ENCODE measurements around the gene DOLPP1. TPM values are rescaled to one million over a fixed set of nuclear protein-coding genes. Genes with fewer than 3 reads are reported as not detected.

DOLPP1 gene
- total and polyA plus RNA-seq, 2 of the 13 experiments (the other 11 are each of a cell fraction or from before 2014, with no cell fraction given): 21.0 to 34.1 TPM

- TF ChIP-seq ZNF784 (CRISPR knock-in tag; IDR thresholded peaks at IDR 0.05; ENCODE audit: borderline replicate concordance): peak; percentile 69; the same call in 1 of the 2 replicates
- 0 out of 2 replicates have a peak, but pooled peaks have one; percentile 23 for TF ChIP-seq MEIS1 (CRISPR knock-in tag; IDR thresholded peaks at IDR 0.05; ENCODE audit: borderline replicate concordance)
- TF ChIP-seq HMGA1 (CRISPR knock-in tag; conservative IDR thresholded peaks at IDR 0.05): no peak
- TF ChIP-seq HIC2 (CRISPR knock-in tag; IDR thresholded peaks at IDR 0.05; ENCODE audit: low read depth): no peak; the same call in none of the 2 replicates
- no peak for TF ChIP-seq GLMP (CRISPR knock-in tag; IDR thresholded peaks at IDR 0.05; ENCODE audit: borderline replicate concordance)
- TF ChIP-seq MED8 (CRISPR knock-in tag; IDR thresholded peaks at IDR 0.05; ENCODE audit: insufficient replicate concordance): no peak
- TF ChIP-seq HES4 (CRISPR knock-in tag; IDR thresholded peaks at IDR 0.05; ENCODE audit: borderline replicate concordance): peak; percentile 22; the same call in 1 of the 2 replicates
- TF ChIP-seq ZNF703 (CRISPR knock-in tag; IDR thresholded peaks at IDR 0.05; ENCODE audit: borderline replicate concordance): peak; percentile 78; the same call in 1 of the 2 replicates
- no peak for TF ChIP-seq ZNF577 (CRISPR knock-in tag; IDR thresholded peaks at IDR 0.05; ENCODE audit: borderline replicate concordance, low read depth)
- TF ChIP-seq KMT2B (CRISPR knock-in tag; IDR thresholded peaks at IDR 0.05): no peak
- peak; percentile 54; the same call in 1 of the 3 replicates for TF ChIP-seq MXI1 (IDR thresholded peaks at IDR 0.05; ENCODE audit: borderline replicate concordance, low read depth, low read length)
- TF ChIP-seq ZKSCAN8 (CRISPR knock-in tag; IDR thresholded peaks at IDR 0.05; ENCODE audit: borderline replicate concordance): no peak
- no peak for TF ChIP-seq DMTF1 (CRISPR knock-in tag; IDR thresholded peaks at IDR 0.05)
- TF ChIP-seq ZNF646 (CRISPR knock-in tag; IDR thresholded peaks at IDR 0.05): no peak
These were observed 29.2 kb downstream of the DOLPP1 start (continued) for GRCh38 chr9:129109952-129110739.

Data from HepG2 (cell line).